H1 (cell line): ENCODE data around the gene BIVM. TPM values are rescaled to one million over a fixed set of nuclear protein-coding genes. Genes with fewer than 3 reads are reported as not detected.

Experiments used
- CTCF ChIA-PET: fragments of 300-600 bp; sonication (Branson Sonifier 250); formaldehyde crosslinking; loops from one replicate; lab custom pipeline; 2021; ENCODE audit not compliant: partially characterized antibody; lab: Charles Lee
- POLR2A ChIA-PET: fragments of 300-600 bp; sonication (Branson Sonifier 250); formaldehyde crosslinking; loops from one replicate; lab custom pipeline; 2021; ENCODE audit warnings: inconsistent platforms; ENCODE audit not compliant: partially characterized antibody; lab: Charles Lee
- DNase-seq, 2 experiments: peaks; one replicate each; pipeline versions ENCODE4 v3.0.0 to v3.0.0-alpha.2; 2010 to 2022; ENCODE audit warnings: low spot score in 2 of 2, low read depth in 1 of 2, mixed read lengths in 1 of 2
- FAIRE-seq: peaks from 2 replicates; lab custom pipeline; 2011; peaks lifted over from hg19 to GRCh38; lab: Jason Lieb, UNC
- H2AFZ ChIP-seq: 2 replicates; pipeline ENCODE4 v1.8.1; 2012; ENCODE audit warnings: low read length, inconsistent platforms
- H2AK5ac ChIP-seq: 2 replicates; pipeline ENCODE4 v1.6.1; 2013; ENCODE audit warnings: low read depth, low read length
- H2BK120ac ChIP-seq: replicated peaks from 2 replicates; pipeline ENCODE3; 2013; ENCODE audit warnings: low read depth, low read length, inconsistent platforms
- H2BK12ac ChIP-seq: 2 replicates; pipeline ENCODE4 v1.6.1; 2013; ENCODE audit warnings: low read depth, low read length
- H2BK15ac ChIP-seq: 2 replicates; pipeline ENCODE4 v1.6.1; 2013; ENCODE audit warnings: low read length
- H2BK20ac ChIP-seq: 2 replicates; pipeline ENCODE4 v1.6.1; 2013; ENCODE audit warnings: low read length
- H2BK5ac ChIP-seq: 2 replicates; pipeline ENCODE4 v1.6.1; 2013; ENCODE audit warnings: low read depth, low read length
- H3K14ac ChIP-seq: 2 replicates; pipeline ENCODE4 v1.6.1; 2013; ENCODE audit warnings: inconsistent platforms; ENCODE audit not compliant: insufficient read length
- H3K18ac ChIP-seq: 2 replicates; pipeline ENCODE4 v1.6.1; 2013; ENCODE audit warnings: low read length; ENCODE audit errors: extremely low read depth
- H3K23ac ChIP-seq: 2 replicates; pipeline ENCODE4 v1.6.1; 2013; ENCODE audit warnings: inconsistent platforms; ENCODE audit not compliant: insufficient read length
- H3K23me2 ChIP-seq: 2 replicates; pipeline ENCODE4 v1.6.1; 2013; ENCODE audit warnings: low read depth, low read length
- H3K27ac ChIP-seq: 2 replicates; pipeline ENCODE4 v1.6.1; 2011; ENCODE audit warnings: low read depth, low read length, inconsistent platforms
- H3K27me3 ChIP-seq, 4 experiments: replicated peaks in 1 of 4; 1 replicate in 1 of 4; 2 replicates in 3 of 4; pipeline versions ENCODE4 v1.6.1 to v1.8.1; 2011 to 2013; ENCODE audit warnings: low read length in 3 of 4, mild to moderate bottlenecking in 3 of 4, inconsistent platforms in 2 of 4, mixed read lengths in 2 of 4, moderate library complexity in 1 of 4; ENCODE audit not compliant: control insufficient read depth in 3 of 4, insufficient read depth in 3 of 4; ENCODE audit errors: extremely low read depth in 1 of 4
- H3K36me3 ChIP-seq, 4 experiments: 2 replicates each; pipeline versions ENCODE4 v1.6.1 to v1.8.1; 2011 to 2013; ENCODE audit warnings: mild to moderate bottlenecking in 4 of 4, low read length in 3 of 4, moderate library complexity in 2 of 4, control low read depth in 1 of 4, inconsistent platforms in 1 of 4; ENCODE audit not compliant: insufficient read depth in 4 of 4, control insufficient read depth in 2 of 4
- H3K4ac ChIP-seq: replicated peaks from 2 replicates; pipeline ENCODE3; 2013; ENCODE audit warnings: low read length, low read depth, mixed read lengths, inconsistent platforms; ENCODE audit not compliant: insufficient read length
- H3K4me1 ChIP-seq, 4 experiments: replicated peaks in 1 of 4; 1 replicate in 1 of 4; 2 replicates in 3 of 4; pipeline versions ENCODE4 v1.6.1 to v1.8.1; 2011 to 2013; ENCODE audit warnings: low read length in 3 of 4, inconsistent platforms in 2 of 4, mixed read lengths in 1 of 4; ENCODE audit not compliant: insufficient read depth in 4 of 4, control insufficient read depth in 3 of 4
- H3K4me2 ChIP-seq, 2 experiments: 2 replicates each; pipeline versions ENCODE4 v1.6.1 to v1.8.1; 2011 to 2013; ENCODE audit warnings: low read depth in 2 of 2, low read length in 2 of 2, control low read depth in 1 of 2, inconsistent platforms in 1 of 2, mild to moderate bottlenecking in 1 of 2; ENCODE audit not compliant: insufficient read depth in 1 of 2
- H3K4me3 ChIP-seq, 4 experiments: fragments of 200-600, 300-600 bp in 1 of 4; sonication (generic), shearing (Covaris generic), sonication (Bioruptor Twin) in 1 of 4; 2 replicates each; pipeline versions ENCODE4 v1.5.1 to v1.8.1; 2011 to 2016; ENCODE audit warnings: low read length in 4 of 4, low read depth in 3 of 4, control low read depth in 2 of 4, inconsistent platforms in 2 of 4, mild to moderate bottlenecking in 2 of 4, mixed read lengths in 1 of 4, moderate library complexity in 1 of 4; ENCODE audit not compliant: insufficient read depth in 2 of 4; ENCODE audit errors: extremely low read depth in 1 of 4
- H3K56ac ChIP-seq: replicated peaks from 2 replicates; pipeline ENCODE3; 2013; ENCODE audit warnings: low read depth, mild to moderate bottlenecking, mixed read lengths, low read length, inconsistent platforms; ENCODE audit not compliant: insufficient read length
- H3K79me1 ChIP-seq: 2 replicates; pipeline ENCODE4 v1.6.1; 2013; ENCODE audit warnings: low read depth, low read length, control low read depth
- H3K79me2 ChIP-seq, 2 experiments: 2 replicates each; pipeline versions ENCODE4 v1.6.1 to v1.8.1; 2012 to 2013; ENCODE audit warnings: low read length in 2 of 2, mild to moderate bottlenecking in 2 of 2, inconsistent platforms in 1 of 2; ENCODE audit not compliant: insufficient read depth in 2 of 2, control insufficient read depth in 1 of 2
- H3K9ac ChIP-seq, 4 experiments: replicated peaks in 1 of 4; 1 replicate in 1 of 4; 2 replicates in 3 of 4; pipeline versions ENCODE4 v1.6.1 to v1.8.1; 2011 to 2013; ENCODE audit warnings: low read depth in 3 of 4, low read length in 3 of 4, control low read depth in 2 of 4, mild to moderate bottlenecking in 2 of 4, moderate library complexity in 2 of 4, inconsistent platforms in 1 of 4; ENCODE audit errors: extremely low read depth in 1 of 4
- H3K9me3 ChIP-seq, 2 experiments: 2 replicates each; pipeline versions ENCODE4 v1.6.1 to v1.8.1; 2012 to 2013; ENCODE audit warnings: mild to moderate bottlenecking in 2 of 2, moderate library complexity in 2 of 2, control low read depth in 1 of 2, inconsistent platforms in 1 of 2, low read depth in 1 of 2, low read length in 1 of 2, mixed read lengths in 1 of 2; ENCODE audit not compliant: insufficient read depth in 2 of 2
- H4K20me1 ChIP-seq, 2 experiments: replicated peaks in 1 of 2; 2 replicates each; pipeline versions ENCODE3 to v1.8.1; 2011 to 2013; ENCODE audit warnings: inconsistent platforms in 2 of 2, low read length in 2 of 2, mild to moderate bottlenecking in 1 of 2; ENCODE audit not compliant: insufficient read depth in 2 of 2, control insufficient read depth in 1 of 2
- H4K5ac ChIP-seq: 2 replicates; pipeline ENCODE4 v1.6.1; 2013; ENCODE audit warnings: low read length, low read depth, mixed read lengths, inconsistent platforms; ENCODE audit not compliant: insufficient read length
- H4K8ac ChIP-seq: 2 replicates; pipeline ENCODE4 v1.8.0; 2013; ENCODE audit warnings: mild to moderate bottlenecking, moderate library complexity, low read length, inconsistent platforms; ENCODE audit not compliant: insufficient read depth; ENCODE audit errors: extremely low read depth
- H4K91ac ChIP-seq: replicated peaks from 2 replicates; pipeline ENCODE3; 2013; ENCODE audit warnings: low read length, mixed read lengths, inconsistent platforms; ENCODE audit not compliant: insufficient read length
- CTCF ChIP-seq, 3 experiments: IDR thresholded peaks; 1 replicate in 2 of 3; 2 replicates in 1 of 3; pipeline versions ENCODE4 v1.5.1 to v1.6.1; 2011; ENCODE audit warnings: low read length in 3 of 3, mild to moderate bottlenecking in 3 of 3, inconsistent platforms in 2 of 3, low read depth in 1 of 3, moderate library complexity in 1 of 3; ENCODE audit not compliant: insufficient read depth in 1 of 3; ENCODE audit errors: control extremely low read depth in 1 of 3
- KDM4A ChIP-seq: IDR thresholded peaks from one replicate; pipeline ENCODE4 v1.7.1; 2012; ENCODE audit warnings: low read depth, mild to moderate bottlenecking, moderate library complexity, low read length, inconsistent platforms; ENCODE audit not compliant: severe bottlenecking
- ZNF274 ChIP-seq: IDR thresholded peaks from 2 replicates; pipeline ENCODE4 v1.7.0; 2012; ENCODE audit warnings: low read length, borderline replicate concordance; ENCODE audit errors: extremely low read depth
- WGBS, 2 experiments: shearing (Covaris generic) in 1 of 2; methylation state at CpG; one replicate each; pipeline versions ENCODE4 v1.1.6 to v1.1.7; 2013 to 2015; ENCODE audit warnings: low lambda C conversion rate in 2 of 2, mixed read lengths in 2 of 2, inconsistent platforms in 1 of 2, low coverage in 1 of 2, missing lambda C conversion rate in 1 of 2; ENCODE audit not compliant: insufficient replicate concordance in 2 of 2, insufficient coverage in 1 of 2, insufficient read length in 1 of 2; ENCODE audit errors: extremely low coverage in 1 of 2, missing lambda C conversion rate in 1 of 2; 5-methylcytosine and 5-hydroxymethylcytosine counted together
- polyA plus RNA-seq, 7 experiments: library from polyadenylated mRNA; depleted of rRNA in 3 of 7; stranded (reverse) in 5 of 7; unstranded in 2 of 7; fragments of >200 nt in 5 of 7; fragments of 200-250 nt in 2 of 7; gene quantifications; 1 replicate in 5 of 7; 2 replicates in 1 of 7; 4 replicates in 1 of 7; pipeline versions ENCODE4 v1.2.1 to v1.2.3, GENCODE V29; 2011 to 2013; ENCODE audit warnings: missing spikeins in 2 of 7, mixed read lengths in 2 of 7
- total RNA-seq: library from RNA; stranded (reverse); fragmentation: NEBNext Ultra II Directional; extraction: Animal tissue kit (Norgen Biotek cat#: 25700); gene quantifications from 2 replicates; pipeline ENCODE4 v1.2.1, GENCODE V29; 2021

The BIVM gene
- total and polyA plus RNA-seq, 2 of the 8 experiments (the other 6 are each of a cell fraction or from before 2014, with no cell fraction given): 1.8 to 5.5 TPM

- no peak overlapping the region for H3K18ac ChIP-seq
- no peak for TF ChIP-seq ZNF274
- TF ChIP-seq CTCF (IDR thresholded peaks at IDR 0.05; ENCODE audit: control extremely low read depth in 1 of 3, insufficient read depth in 1 of 3, low read depth in 1 of 3, low read length in 3 of 3): no peak
- TF ChIP-seq KDM4A: no peak
- no peak overlapping the region for H4K91ac ChIP-seq
- H4K8ac ChIP-seq: no peak overlapping the region
- H2BK15ac ChIP-seq: no peak overlapping the region
- no peak overlapping the region for H3K4me3 ChIP-seq
- no peak overlapping the region for H3K4ac ChIP-seq
- H3K36me3 ChIP-seq: peaks cover 0 to 23% (median 6%) of the 10 kb centered on the region in 4 experiments; a peak in 3 of 8 replicates
- no peak overlapping the region for H3K9ac ChIP-seq
- H2BK20ac ChIP-seq: no peak overlapping the region
- CTCF ChIA-PET: interaction anchor here (0.6 to 0.9 kb wide), 3 partner anchors 196 to 221 kb away, joined by 3 read pairs; partner anchors contain the start of gene TPP2
- no peak overlapping the region for H3K56ac ChIP-seq
- H4K5ac ChIP-seq: no peak overlapping the region
- no peaks in the 10 kb centered on the region for H3K79me1 ChIP-seq
- no peaks in the 10 kb centered on the region for H3K23me2 ChIP-seq
- no peak overlapping the region for H2AFZ ChIP-seq
- H3K27me3 ChIP-seq: no peaks in the 10 kb centered on the region; a peak in 1 of 7 replicates
- DNase-seq (no peak), FAIRE-seq (no peak)
- POLR2A ChIA-PET: no interaction called here
- peaks cover 0 to 11% (median 6%) of the 10 kb centered on the region in 4 experiments; a peak in 3 of 7 replicates for H3K4me1 ChIP-seq
- H3K4me2 ChIP-seq: no peak overlapping the region
- H3K14ac ChIP-seq: no peak overlapping the region
- WGBS, 2 experiments: 69% methylated on average over 1 of the region's 1 CpG; no CpG with 5 or more reads in 1 of the 2 experiments
- peaks cover 0 to 2% of the 10 kb centered on the region in 2 experiments for H4K20me1 ChIP-seq
- H2BK12ac ChIP-seq: no peak overlapping the region
- no peak overlapping the region for H2BK120ac ChIP-seq
- no peak overlapping the region for H2BK5ac ChIP-seq
- no peak overlapping the region for H2AK5ac ChIP-seq
- H3K9me3 ChIP-seq: no peaks in the 10 kb centered on the region
- H3K79me2 ChIP-seq: no peaks in the 10 kb centered on the region
- H3K27ac ChIP-seq: no peak overlapping the region
- no peak overlapping the region for H3K23ac ChIP-seq
Measured at GRCh38 chr13:102792396-102792795, 6.5 kb upstream of the BIVM start.
